H1 (cell line): ENCODE data around the gene NRXN3. TPM values are rescaled to one million over a fixed set of nuclear protein-coding genes. Genes with fewer than 3 reads are reported as not detected.

ENCODE experiments used
- CTCF ChIA-PET: fragments of 300-600 bp; sonication (Branson Sonifier 250); formaldehyde crosslinking; loops from one replicate; lab custom pipeline; 2021; ENCODE audit not compliant: partially characterized antibody; lab: Charles Lee
- POLR2A ChIA-PET: fragments of 300-600 bp; sonication (Branson Sonifier 250); formaldehyde crosslinking; loops from one replicate; lab custom pipeline; 2021; ENCODE audit warnings: inconsistent platforms; ENCODE audit not compliant: partially characterized antibody; lab: Charles Lee
- DNase-seq, 2 experiments: peaks; one replicate each; pipeline versions ENCODE4 v3.0.0 to v3.0.0-alpha.2; 2010 to 2022; ENCODE audit warnings: low spot score in 2 of 2, low read depth in 1 of 2, mixed read lengths in 1 of 2
- FAIRE-seq: peaks from 2 replicates; lab custom pipeline; 2011; peaks lifted over from hg19 to GRCh38; lab: Jason Lieb, UNC
- H2AFZ ChIP-seq: 2 replicates; pipeline ENCODE4 v1.8.1; 2012; ENCODE audit warnings: low read length, inconsistent platforms
- H2AK5ac ChIP-seq: 2 replicates; pipeline ENCODE4 v1.6.1; 2013; ENCODE audit warnings: low read depth, low read length
- H2BK120ac ChIP-seq: replicated peaks from 2 replicates; pipeline ENCODE3; 2013; ENCODE audit warnings: low read depth, low read length, inconsistent platforms
- H2BK12ac ChIP-seq: 2 replicates; pipeline ENCODE4 v1.6.1; 2013; ENCODE audit warnings: low read depth, low read length
- H2BK15ac ChIP-seq: 2 replicates; pipeline ENCODE4 v1.6.1; 2013; ENCODE audit warnings: low read length
- H2BK20ac ChIP-seq: 2 replicates; pipeline ENCODE4 v1.6.1; 2013; ENCODE audit warnings: low read length
- H2BK5ac ChIP-seq: 2 replicates; pipeline ENCODE4 v1.6.1; 2013; ENCODE audit warnings: low read depth, low read length
- H3K14ac ChIP-seq: 2 replicates; pipeline ENCODE4 v1.6.1; 2013; ENCODE audit warnings: inconsistent platforms; ENCODE audit not compliant: insufficient read length
- H3K18ac ChIP-seq: 2 replicates; pipeline ENCODE4 v1.6.1; 2013; ENCODE audit warnings: low read length; ENCODE audit errors: extremely low read depth
- H3K23ac ChIP-seq: 2 replicates; pipeline ENCODE4 v1.6.1; 2013; ENCODE audit warnings: inconsistent platforms; ENCODE audit not compliant: insufficient read length
- H3K23me2 ChIP-seq: 2 replicates; pipeline ENCODE4 v1.6.1; 2013; ENCODE audit warnings: low read depth, low read length
- H3K27ac ChIP-seq: 2 replicates; pipeline ENCODE4 v1.6.1; 2011; ENCODE audit warnings: low read depth, low read length, inconsistent platforms
- H3K27me3 ChIP-seq, 4 experiments: replicated peaks in 1 of 4; 1 replicate in 1 of 4; 2 replicates in 3 of 4; pipeline versions ENCODE4 v1.6.1 to v1.8.1; 2011 to 2013; ENCODE audit warnings: low read length in 3 of 4, mild to moderate bottlenecking in 3 of 4, inconsistent platforms in 2 of 4, mixed read lengths in 2 of 4, moderate library complexity in 1 of 4; ENCODE audit not compliant: control insufficient read depth in 3 of 4, insufficient read depth in 3 of 4; ENCODE audit errors: extremely low read depth in 1 of 4
- H3K36me3 ChIP-seq, 4 experiments: 2 replicates each; pipeline versions ENCODE4 v1.6.1 to v1.8.1; 2011 to 2013; ENCODE audit warnings: mild to moderate bottlenecking in 4 of 4, low read length in 3 of 4, moderate library complexity in 2 of 4, control low read depth in 1 of 4, inconsistent platforms in 1 of 4; ENCODE audit not compliant: insufficient read depth in 4 of 4, control insufficient read depth in 2 of 4
- H3K4ac ChIP-seq: replicated peaks from 2 replicates; pipeline ENCODE3; 2013; ENCODE audit warnings: low read length, low read depth, mixed read lengths, inconsistent platforms; ENCODE audit not compliant: insufficient read length
- H3K4me1 ChIP-seq, 4 experiments: replicated peaks in 1 of 4; 1 replicate in 1 of 4; 2 replicates in 3 of 4; pipeline versions ENCODE4 v1.6.1 to v1.8.1; 2011 to 2013; ENCODE audit warnings: low read length in 3 of 4, inconsistent platforms in 2 of 4, mixed read lengths in 1 of 4; ENCODE audit not compliant: insufficient read depth in 4 of 4, control insufficient read depth in 3 of 4
- H3K4me2 ChIP-seq, 2 experiments: 2 replicates each; pipeline versions ENCODE4 v1.6.1 to v1.8.1; 2011 to 2013; ENCODE audit warnings: low read depth in 2 of 2, low read length in 2 of 2, control low read depth in 1 of 2, inconsistent platforms in 1 of 2, mild to moderate bottlenecking in 1 of 2; ENCODE audit not compliant: insufficient read depth in 1 of 2
- H3K4me3 ChIP-seq, 4 experiments: fragments of 200-600, 300-600 bp in 1 of 4; sonication (generic), shearing (Covaris generic), sonication (Bioruptor Twin) in 1 of 4; 2 replicates each; pipeline versions ENCODE4 v1.5.1 to v1.8.1; 2011 to 2016; ENCODE audit warnings: low read length in 4 of 4, low read depth in 3 of 4, control low read depth in 2 of 4, inconsistent platforms in 2 of 4, mild to moderate bottlenecking in 2 of 4, mixed read lengths in 1 of 4, moderate library complexity in 1 of 4; ENCODE audit not compliant: insufficient read depth in 2 of 4; ENCODE audit errors: extremely low read depth in 1 of 4
- H3K56ac ChIP-seq: replicated peaks from 2 replicates; pipeline ENCODE3; 2013; ENCODE audit warnings: low read depth, mild to moderate bottlenecking, mixed read lengths, low read length, inconsistent platforms; ENCODE audit not compliant: insufficient read length
- H3K79me1 ChIP-seq: 2 replicates; pipeline ENCODE4 v1.6.1; 2013; ENCODE audit warnings: low read depth, low read length, control low read depth
- H3K79me2 ChIP-seq, 2 experiments: 2 replicates each; pipeline versions ENCODE4 v1.6.1 to v1.8.1; 2012 to 2013; ENCODE audit warnings: low read length in 2 of 2, mild to moderate bottlenecking in 2 of 2, inconsistent platforms in 1 of 2; ENCODE audit not compliant: insufficient read depth in 2 of 2, control insufficient read depth in 1 of 2
- H3K9ac ChIP-seq, 4 experiments: replicated peaks in 1 of 4; 1 replicate in 1 of 4; 2 replicates in 3 of 4; pipeline versions ENCODE4 v1.6.1 to v1.8.1; 2011 to 2013; ENCODE audit warnings: low read depth in 3 of 4, low read length in 3 of 4, control low read depth in 2 of 4, mild to moderate bottlenecking in 2 of 4, moderate library complexity in 2 of 4, inconsistent platforms in 1 of 4; ENCODE audit errors: extremely low read depth in 1 of 4
- H3K9me3 ChIP-seq, 2 experiments: 2 replicates each; pipeline versions ENCODE4 v1.6.1 to v1.8.1; 2012 to 2013; ENCODE audit warnings: mild to moderate bottlenecking in 2 of 2, moderate library complexity in 2 of 2, control low read depth in 1 of 2, inconsistent platforms in 1 of 2, low read depth in 1 of 2, low read length in 1 of 2, mixed read lengths in 1 of 2; ENCODE audit not compliant: insufficient read depth in 2 of 2
- H4K20me1 ChIP-seq, 2 experiments: replicated peaks in 1 of 2; 2 replicates each; pipeline versions ENCODE3 to v1.8.1; 2011 to 2013; ENCODE audit warnings: inconsistent platforms in 2 of 2, low read length in 2 of 2, mild to moderate bottlenecking in 1 of 2; ENCODE audit not compliant: insufficient read depth in 2 of 2, control insufficient read depth in 1 of 2
- H4K5ac ChIP-seq: 2 replicates; pipeline ENCODE4 v1.6.1; 2013; ENCODE audit warnings: low read length, low read depth, mixed read lengths, inconsistent platforms; ENCODE audit not compliant: insufficient read length
- H4K8ac ChIP-seq: 2 replicates; pipeline ENCODE4 v1.8.0; 2013; ENCODE audit warnings: mild to moderate bottlenecking, moderate library complexity, low read length, inconsistent platforms; ENCODE audit not compliant: insufficient read depth; ENCODE audit errors: extremely low read depth
- H4K91ac ChIP-seq: replicated peaks from 2 replicates; pipeline ENCODE3; 2013; ENCODE audit warnings: low read length, mixed read lengths, inconsistent platforms; ENCODE audit not compliant: insufficient read length
- BACH1 ChIP-seq: IDR thresholded peaks from 2 replicates; pipeline ENCODE4 v1.6.1; 2012; ENCODE audit warnings: low read length, improper control_type of control experiment
- BCL11A ChIP-seq, 2 experiments: IDR thresholded peaks; one replicate each; pipeline ENCODE4 v1.6.1; 2011; ENCODE audit warnings: low read depth in 2 of 2, low read length in 2 of 2, mild to moderate bottlenecking in 2 of 2
- CHD1 ChIP-seq: IDR thresholded peaks from 2 replicates; pipeline ENCODE4 v1.6.1; 2012; ENCODE audit warnings: low read depth, low read length, improper control_type of control experiment
- CTBP2 ChIP-seq: IDR thresholded peaks from 2 replicates; pipeline ENCODE4 v1.7.0; 2011; ENCODE audit warnings: borderline replicate concordance, mild to moderate bottlenecking, moderate library complexity, mixed read lengths, low read length; ENCODE audit not compliant: insufficient read depth, insufficient read length
- EGR1 ChIP-seq: IDR thresholded peaks from 2 replicates; pipeline ENCODE4 v1.6.1; 2011; ENCODE audit warnings: low read depth, low read length, borderline replicate concordance
- JUND ChIP-seq: IDR thresholded peaks from 2 replicates; pipeline ENCODE4 v1.6.1; 2011; ENCODE audit warnings: mild to moderate bottlenecking, improper control_type of control experiment, low read length
- KDM1A ChIP-seq: fragments of 200-600, 300-600 bp; sonication (generic); IDR thresholded peaks from 2 replicates; pipeline ENCODE4 v1.7.1; 2016; ENCODE audit warnings: mild to moderate bottlenecking, low read length, borderline replicate concordance
- KDM5A ChIP-seq: fragments of 200-600 bp; IDR thresholded peaks from 2 replicates; pipeline ENCODE4 v1.7.1; 2012; ENCODE audit warnings: mild to moderate bottlenecking, low read length, inconsistent platforms, mixed read lengths
- MAFK ChIP-seq: IDR thresholded peaks from 2 replicates; pipeline ENCODE4 v1.6.1; 2012; ENCODE audit warnings: low read depth, mild to moderate bottlenecking, improper control_type of control experiment, low read length
- MAX ChIP-seq: IDR thresholded peaks from 2 replicates; pipeline ENCODE4 v1.6.1; 2012; ENCODE audit warnings: inconsistent platforms
- RXRA ChIP-seq: IDR thresholded peaks from 2 replicates; pipeline ENCODE4 v1.6.1; 2011; ENCODE audit warnings: low read depth, mild to moderate bottlenecking, low read length, moderate library complexity; ENCODE audit not compliant: insufficient read depth
- SAP30 ChIP-seq: fragments of 300-600 bp; sonication (generic); IDR thresholded peaks from 2 replicates; pipeline ENCODE4 v1.7.1; 2012; ENCODE audit warnings: low read length, moderate library complexity, mild to moderate bottlenecking, inconsistent platforms; ENCODE audit not compliant: insufficient read depth, insufficient replicate concordance
- SUZ12 ChIP-seq: fragments of 200-600 bp; sonication (generic); IDR thresholded peaks from 2 replicates; pipeline ENCODE4 v1.6.1; 2012; ENCODE audit warnings: mild to moderate bottlenecking, inconsistent platforms, low read length, moderate library complexity, mixed read lengths
- WGBS, 2 experiments: shearing (Covaris generic) in 1 of 2; methylation state at CpG; one replicate each; pipeline versions ENCODE4 v1.1.6 to v1.1.7; 2013 to 2015; ENCODE audit warnings: low lambda C conversion rate in 2 of 2, mixed read lengths in 2 of 2, inconsistent platforms in 1 of 2, low coverage in 1 of 2, missing lambda C conversion rate in 1 of 2; ENCODE audit not compliant: insufficient replicate concordance in 2 of 2, insufficient coverage in 1 of 2, insufficient read length in 1 of 2; ENCODE audit errors: extremely low coverage in 1 of 2, missing lambda C conversion rate in 1 of 2; 5-methylcytosine and 5-hydroxymethylcytosine counted together
- polyA plus RNA-seq, 7 experiments: library from polyadenylated mRNA; depleted of rRNA in 3 of 7; stranded (reverse) in 5 of 7; unstranded in 2 of 7; fragments of >200 nt in 5 of 7; fragments of 200-250 nt in 2 of 7; gene quantifications; 1 replicate in 5 of 7; 2 replicates in 1 of 7; 4 replicates in 1 of 7; pipeline versions ENCODE4 v1.2.1 to v1.2.3, GENCODE V29; 2011 to 2013; ENCODE audit warnings: missing spikeins in 2 of 7, mixed read lengths in 2 of 7
- total RNA-seq: library from RNA; stranded (reverse); fragmentation: NEBNext Ultra II Directional; extraction: Animal tissue kit (Norgen Biotek cat#: 25700); gene quantifications from 2 replicates; pipeline ENCODE4 v1.2.1, GENCODE V29; 2021

Gene NRXN3
- total and polyA plus RNA-seq, 2 of the 8 experiments (the other 6 are each of a cell fraction or from before 2014, with no cell fraction given) = 2.6 to 4.1 TPM

GRCh38 chr14:78363008-78363407, 192.8 kb downstream of the NRXN3 start:
- Histone ChIP-seq H3K36me3 (peaks cover 0 to 3% (median 0%) of the 10 kb centered on the region in 4 experiments; a peak in 2 of 8 replicates), H4K20me1 (no peaks in the 10 kb centered on the region), H3K27me3 (peaks cover 0 to 1% (median 0%) of the 10 kb centered on the region in 4 experiments; a peak in 1 of 7 replicates), H3K4ac (no peak overlapping the region), H3K23me2 (no peaks in the 10 kb centered on the region), H3K79me1 (no peaks in the 10 kb centered on the region), H2AFZ (no peak overlapping the region), H3K9ac (no peak overlapping the region), H3K4me3 (no peak overlapping the region), H3K4me1 (peaks cover 0 to 5% (median 2%) of the 10 kb centered on the region in 4 experiments; a peak in 3 of 7 replicates), H3K9me3 (peaks cover 5 to 14% of the 10 kb centered on the region in 2 experiments; a peak in 3 of 4 replicates), H4K5ac (no peak overlapping the region), H2BK12ac (no peak overlapping the region), H3K14ac (no peak overlapping the region), H2BK5ac (no peak overlapping the region), H3K56ac (no peak overlapping the region), H3K4me2 (no peak overlapping the region), H2BK120ac (no peak overlapping the region), H2AK5ac (no peak overlapping the region), H3K27ac (no peak overlapping the region), H4K91ac (no peak overlapping the region), H2BK20ac (no peak overlapping the region), H3K23ac (no peak overlapping the region), H4K8ac (no peak overlapping the region), H3K18ac (no peak overlapping the region), H2BK15ac (no peak overlapping the region), H3K79me2 (no peaks in the 10 kb centered on the region)
- ChIA-PET POLR2A (no interaction called here), CTCF (interaction anchor here (0.6 to 1.2 kb wide), 3 partner anchors 57 to 165 kb away, joined by 3 read pairs; no protein-coding TSS in a partner anchor)
- no peak for FAIRE-seq
- no peak for DNase-seq
- TF ChIP-seq BCL11A (IDR thresholded peaks at IDR 0.05; ENCODE audit: low read depth in 2 of 2, low read length in 2 of 2) (no peak), KDM1A (no peak), EGR1 (no peak), SAP30 (no peak), SUZ12 (no peak), JUND (no peak), CTBP2 (no peak), MAFK (no peak), MAX (no peak), CHD1 (no peak), BACH1 (no peak), RXRA (no peak), KDM5A (no peak)
- WGBS, 2 experiments = 90% methylated on average over 4 of the region's 4 CpGs; no CpG with 5 or more reads in 1 of the 2 experiments
